Astrocyte (in vitro differentiated cells and primary cell): ENCODE measurements around the gene IQCK. TPM values are rescaled to one million over a fixed set of nuclear protein-coding genes. Genes with fewer than 3 reads are reported as not detected.

Experiments used
- DNase-seq: peaks from one replicate; pipeline ENCODE4 v3.0.0-alpha.2; 2010; ENCODE audit warnings: low read depth
- FAIRE-seq: peaks from 2 replicates; lab custom pipeline; 2011; peaks lifted over from hg19 to GRCh38; lab: Jason Lieb, UNC
- H2AFZ ChIP-seq: 2 replicates; pipeline ENCODE4 v1.6.0; 2012; ENCODE audit warnings: low read depth, low read length, inconsistent platforms
- H3K27ac ChIP-seq: 2 replicates; pipeline ENCODE4 v1.5.1; 2011; ENCODE audit warnings: low read depth, low read length, inconsistent platforms
- H3K27me3 ChIP-seq: 2 replicates; pipeline ENCODE4 v1.6.0; 2011; ENCODE audit warnings: low read length, inconsistent platforms; ENCODE audit not compliant: insufficient read depth
- H3K36me3 ChIP-seq: 2 replicates; pipeline ENCODE4 v1.5.1; 2011; ENCODE audit warnings: low read length, inconsistent platforms; ENCODE audit not compliant: insufficient read depth
- H3K4me1 ChIP-seq: 2 replicates; pipeline ENCODE4 v1.5.1; 2011; ENCODE audit warnings: low read length, inconsistent platforms; ENCODE audit not compliant: insufficient read depth
- H3K4me2 ChIP-seq: 2 replicates; pipeline ENCODE4 v1.6.0; 2012; ENCODE audit warnings: low read length, inconsistent platforms
- H3K4me3 ChIP-seq: 2 replicates; pipeline ENCODE4 v1.5.1; 2011; ENCODE audit warnings: low read depth, mild to moderate bottlenecking, low read length, inconsistent platforms; ENCODE audit not compliant: insufficient read depth
- H3K79me2 ChIP-seq: 2 replicates; pipeline ENCODE4 v1.6.0; 2012; ENCODE audit warnings: mild to moderate bottlenecking, low read length, inconsistent platforms; ENCODE audit not compliant: insufficient read depth
- H3K9ac ChIP-seq: 2 replicates; pipeline ENCODE4 v1.6.0; 2012; ENCODE audit warnings: mild to moderate bottlenecking, low read length, inconsistent platforms
- H3K9me3 ChIP-seq: 2 replicates; pipeline ENCODE4 v1.5.1; 2012; ENCODE audit warnings: low read depth, mild to moderate bottlenecking, low read length, inconsistent platforms; ENCODE audit not compliant: insufficient read depth
- H4K20me1 ChIP-seq: 2 replicates; pipeline ENCODE4 v1.6.0; 2012; ENCODE audit warnings: low read length, inconsistent platforms; ENCODE audit not compliant: insufficient read depth
- H3K27ac Mint-ChIP-seq: one replicate; pipeline ENCODE4 v1.8.0; 2021; ENCODE audit warnings: mild to moderate bottlenecking, mixed read lengths; ENCODE audit not compliant: unreplicated experiment
- H3K27me3 Mint-ChIP-seq: one replicate; pipeline ENCODE4 v1.8.0; 2021; ENCODE audit warnings: low read depth, mixed read lengths; ENCODE audit not compliant: unreplicated experiment
- H3K36me3 Mint-ChIP-seq: one replicate; pipeline ENCODE4 v1.8.0; 2021; ENCODE audit warnings: low read depth, mixed read lengths; ENCODE audit not compliant: unreplicated experiment
- H3K4me1 Mint-ChIP-seq: one replicate; pipeline ENCODE4 v1.8.0; 2021; ENCODE audit warnings: low read depth, mixed read lengths; ENCODE audit not compliant: unreplicated experiment
- H3K4me3 Mint-ChIP-seq: one replicate; pipeline ENCODE4 v1.8.0; 2021; ENCODE audit warnings: mild to moderate bottlenecking, moderate library complexity, mixed read lengths; ENCODE audit not compliant: unreplicated experiment
- H3K9me3 Mint-ChIP-seq: one replicate; pipeline ENCODE4 v1.8.0; 2021; ENCODE audit warnings: mild to moderate bottlenecking, mixed read lengths; ENCODE audit not compliant: unreplicated experiment
- CTCF ChIP-seq: IDR thresholded peaks from 2 replicates; pipeline ENCODE4 v1.5.1; 2011; ENCODE audit warnings: low read depth, mild to moderate bottlenecking, inconsistent platforms, low read length, moderate library complexity; ENCODE audit not compliant: insufficient read depth
- EZH2 ChIP-seq: IDR thresholded peaks from 2 replicates; pipeline ENCODE4 v1.6.1; 2012; ENCODE audit warnings: mild to moderate bottlenecking, low read length, inconsistent platforms; ENCODE audit not compliant: insufficient read depth
- total RNA-seq: library from RNA; stranded (reverse); gene quantifications from 2 replicates; pipeline ENCODE4 v1.2.1, GENCODE V29; 2021

IQCK gene
- total RNA-seq, 1 donor from 2014 or later: 5.9 TPM

DNA sequence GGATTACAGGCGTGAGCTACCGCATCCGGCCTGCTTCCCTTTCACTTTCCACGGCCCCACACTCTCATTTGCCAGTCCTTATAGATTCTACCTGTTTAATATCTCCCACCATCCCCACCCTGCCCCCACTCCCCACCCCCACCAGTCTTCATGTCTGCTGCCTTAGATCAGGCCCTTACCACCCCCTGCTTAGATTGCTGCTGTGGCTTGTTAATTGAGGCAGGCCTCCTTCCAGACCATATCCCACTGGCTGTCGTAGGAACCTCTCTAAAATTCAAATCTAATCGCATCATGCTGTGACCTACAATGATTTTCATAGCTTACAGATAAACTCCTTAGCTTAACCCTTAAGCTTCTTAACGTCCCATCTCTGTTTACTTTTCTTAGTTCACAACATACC lies 4.9 kb downstream of the IQCK start:
- Histone ChIP-seq H3K27ac (no peak overlapping the region), H3K4me1 (peaks cover 7% of the 10 kb centered on the region), H3K4me2 (no peak overlapping the region), H3K27me3 (no peaks in the 10 kb centered on the region), H3K79me2 (peaks cover 17% of the 10 kb centered on the region), H3K9ac (no peak overlapping the region), H3K4me3 (no peak overlapping the region), H4K20me1 (no peaks in the 10 kb centered on the region), H3K9me3 (no peaks in the 10 kb centered on the region), H2AFZ (no peak overlapping the region), H3K36me3 (no peaks in the 10 kb centered on the region)
- DNase-seq (no peak), FAIRE-seq (no peak)
- H3K27ac Mint-ChIP-seq: no peak overlapping the region
- H3K27me3 Mint-ChIP-seq: no peaks in the 10 kb centered on the region
- peaks cover 3% of the 10 kb centered on the region for H3K36me3 Mint-ChIP-seq
- no peak overlapping the region for H3K4me3 Mint-ChIP-seq
- peaks cover 4% of the 10 kb centered on the region for H3K4me1 Mint-ChIP-seq
- H3K9me3 Mint-ChIP-seq: no peaks in the 10 kb centered on the region
- TF ChIP-seq EZH2 (no peak), CTCF (no peak)

- Histone ChIP-seq H2AFZ (no peak overlapping the region), H3K27ac (no peak overlapping the region), H3K4me1 (no peaks in the 10 kb centered on the region), H3K27me3 (no peaks in the 10 kb centered on the region), H3K9ac (no peak overlapping the region), H3K9me3 (no peaks in the 10 kb centered on the region), H4K20me1 (no peaks in the 10 kb centered on the region), H3K79me2 (no peaks in the 10 kb centered on the region), H3K4me2 (no peak overlapping the region), H3K36me3 (no peaks in the 10 kb centered on the region), H3K4me3 (no peak overlapping the region)
- Mint-ChIP-seq H3K4me3 (no peak overlapping the region), H3K4me1 (no peaks in the 10 kb centered on the region), H3K27ac (no peak overlapping the region), H3K27me3 (no peaks in the 10 kb centered on the region), H3K36me3 (peaks cover 14% of the 10 kb centered on the region), H3K9me3 (no peaks in the 10 kb centered on the region)
- DNase-seq (no peak), FAIRE-seq (no peak)
- TF ChIP-seq CTCF: no peak
- TF ChIP-seq EZH2: no peak
Observed at GRCh38 chr16:19728636-19728965, 10.5 kb downstream of the IQCK start.

GRCh38 chr16:19733551-19733950 lies 15.5 kb downstream of the IQCK start:
- H3K79me2 ChIP-seq: no peaks in the 10 kb centered on the region
- no peak overlapping the region for H3K27ac Mint-ChIP-seq
- TF ChIP-seq CTCF: no peak
- TF ChIP-seq EZH2: no peak

More at GRCh38 chr16:19733551-19733950, 15.5 kb downstream of the IQCK start:
- Mint-ChIP-seq H3K4me1 (no peaks in the 10 kb centered on the region), H3K9me3 (no peaks in the 10 kb centered on the region), H3K4me3 (no peak overlapping the region), H3K36me3 (peaks cover 14% of the 10 kb centered on the region), H3K27me3 (no peaks in the 10 kb centered on the region)
- H3K4me1 ChIP-seq: no peaks in the 10 kb centered on the region
- no peaks in the 10 kb centered on the region for H3K36me3 ChIP-seq
- H3K9ac ChIP-seq: no peak overlapping the region
- H3K27ac ChIP-seq: no peak overlapping the region
- FAIRE-seq: no peak
- no peak overlapping the region for H3K4me3 ChIP-seq
- no peak overlapping the region for H2AFZ ChIP-seq
- no peaks in the 10 kb centered on the region for H4K20me1 ChIP-seq
- no peak for DNase-seq
- no peaks in the 10 kb centered on the region for H3K9me3 ChIP-seq
- no peak overlapping the region for H3K4me2 ChIP-seq
- H3K27me3 ChIP-seq: no peaks in the 10 kb centered on the region
